Measurements from ENCODE around the gene SAT2.

The SAT2 gene

GRCh38 chr17:7627250-7628121, at the start of gene SAT2:
Gene SAT2, minus strand, starts transcription at chr17:7627821. Its CDS starts 186 bp downstream, at chr17:7627635.
- peak within 1 kb of the TSS; percentile 96 for H3K9ac ChIP-seq (ENCODE audit: low read depth, low read length)
- peak within 1 kb of the TSS; percentile 96 for H3K27ac ChIP-seq (ENCODE audit: low read length)
- peak within 1 kb of the TSS; percentile 80 for H3K4me3 ChIP-seq (ENCODE audit: low read length)

DNA sequence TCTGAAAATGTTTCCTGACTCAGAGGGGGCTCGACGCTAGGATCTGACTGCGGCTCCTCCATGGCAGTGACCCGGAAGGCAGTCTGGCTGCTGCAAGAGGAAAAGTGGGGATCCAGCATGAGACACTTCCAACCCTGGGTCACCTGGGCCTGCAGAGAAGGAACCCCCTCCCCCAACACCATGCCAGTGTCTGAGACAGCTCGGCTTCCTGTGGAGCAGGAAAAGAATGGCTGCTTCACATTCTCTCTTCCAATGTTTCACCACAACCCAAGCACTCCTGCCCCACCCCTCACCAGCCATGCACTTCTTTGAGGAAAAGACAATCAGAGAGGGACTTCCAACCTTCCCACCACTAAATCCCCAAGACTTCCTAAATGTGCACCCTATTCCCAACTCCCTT, 48.9 kb upstream of the SAT2 start:
- H3K27me3 ChIP-seq (ENCODE audit: insufficient read depth, low read length): no peaks in the 10 kb centered on the region
- H3K9ac ChIP-seq (ENCODE audit: low read depth, low read length): peak overlapping the region; percentile 40; the same call in 1 of the 2 replicates
- H3K36me3 ChIP-seq (ENCODE audit: insufficient read depth, low read depth, low read length): peaks cover 43% of the 10 kb centered on the region
- peak overlapping the region; percentile 43; the same call in 1 of the 2 replicates for H3K4me3 ChIP-seq (ENCODE audit: low read length)
- peaks cover 4% of the 10 kb centered on the region; the same call in 1 of the 2 replicates for H3K9me3 ChIP-seq (ENCODE audit: insufficient read depth, low read depth, low read length)
- H3K27ac ChIP-seq (ENCODE audit: low read length): peak overlapping the region; percentile 36
- H3K4me1 ChIP-seq (ENCODE audit: insufficient read depth, low read length): peaks cover 16% of the 10 kb centered on the region

More at GRCh38 chr17:7627250-7628121, at the start of gene SAT2:
- Histone ChIP-seq H3K9me3 (ENCODE audit: insufficient read depth, low read depth, low read length) (no peaks in the 10 kb centered on the region), H3K4me1 (ENCODE audit: insufficient read depth, low read length) (peaks cover 6% of the 10 kb centered on the region; the same call in 1 of the 2 replicates), H3K27me3 (ENCODE audit: insufficient read depth, low read length) (no peaks in the 10 kb centered on the region), H3K36me3 (ENCODE audit: insufficient read depth, low read depth, low read length) (peaks cover 8% of the 10 kb centered on the region; the same call in 1 of the 2 replicates)

- no peak overlapping the region for H3K9ac ChIP-seq (ENCODE audit: low read depth, low read length)
- no peak overlapping the region for H3K4me3 ChIP-seq (ENCODE audit: low read length)
- H3K27me3 ChIP-seq (ENCODE audit: insufficient read depth, low read length): no peaks in the 10 kb centered on the region
- H3K4me1 ChIP-seq (ENCODE audit: insufficient read depth, low read length): peaks cover 16% of the 10 kb centered on the region
- peaks cover 57% of the 10 kb centered on the region for H3K36me3 ChIP-seq (ENCODE audit: insufficient read depth, low read depth, low read length)
- peaks cover 4% of the 10 kb centered on the region; the same call in 1 of the 2 replicates for H3K9me3 ChIP-seq (ENCODE audit: insufficient read depth, low read depth, low read length)
- no peak overlapping the region for H3K27ac ChIP-seq (ENCODE audit: low read length)
Observed at GRCh38 chr17:7674934-7675333, 47.3 kb upstream of the SAT2 start.

GRCh38 chr17:7673239-7673638, 45.6 kb upstream of the SAT2 start:
- H3K4me3 ChIP-seq (ENCODE audit: low read length): no peak overlapping the region
- peaks cover 4% of the 10 kb centered on the region; the same call in 1 of the 2 replicates for H3K9me3 ChIP-seq (ENCODE audit: insufficient read depth, low read depth, low read length)
- H3K4me1 ChIP-seq (ENCODE audit: insufficient read depth, low read length): peaks cover 13% of the 10 kb centered on the region
- no peak overlapping the region for H3K27ac ChIP-seq (ENCODE audit: low read length)
- H3K9ac ChIP-seq (ENCODE audit: low read depth, low read length): no peak overlapping the region
- no peaks in the 10 kb centered on the region for H3K27me3 ChIP-seq (ENCODE audit: insufficient read depth, low read length)
- peaks cover 74% of the 10 kb centered on the region for H3K36me3 ChIP-seq (ENCODE audit: insufficient read depth, low read depth, low read length)

- Histone ChIP-seq H3K9me3 (ENCODE audit: insufficient read depth, low read depth, low read length) (peaks cover 2% of the 10 kb centered on the region; the same call in 1 of the 2 replicates), H3K36me3 (ENCODE audit: insufficient read depth, low read depth, low read length) (peaks cover 71% of the 10 kb centered on the region), H3K9ac (ENCODE audit: low read depth, low read length) (no peak overlapping the region), H3K4me3 (ENCODE audit: low read length) (no peak overlapping the region), H3K4me1 (ENCODE audit: insufficient read depth, low read length) (no peaks in the 10 kb centered on the region), H3K27me3 (ENCODE audit: insufficient read depth, low read length) (no peaks in the 10 kb centered on the region), H3K27ac (ENCODE audit: low read length) (no peak overlapping the region)
Observed at GRCh38 chr17:7668482-7668881, 40.9 kb upstream of the SAT2 start.

GRCh38 chr17:7667656-7668406, 40.2 kb upstream of the SAT2 start:
- Histone ChIP-seq H3K36me3 (ENCODE audit: insufficient read depth, low read depth, low read length) (peaks cover 65% of the 10 kb centered on the region), H3K4me1 (ENCODE audit: insufficient read depth, low read length) (no peaks in the 10 kb centered on the region), H3K27ac (ENCODE audit: low read length) (no peak overlapping the region), H3K9me3 (ENCODE audit: insufficient read depth, low read depth, low read length) (no peaks in the 10 kb centered on the region), H3K27me3 (ENCODE audit: insufficient read depth, low read length) (no peaks in the 10 kb centered on the region), H3K9ac (ENCODE audit: low read depth, low read length) (no peak overlapping the region), H3K4me3 (ENCODE audit: low read length) (no peak overlapping the region)

DNA sequence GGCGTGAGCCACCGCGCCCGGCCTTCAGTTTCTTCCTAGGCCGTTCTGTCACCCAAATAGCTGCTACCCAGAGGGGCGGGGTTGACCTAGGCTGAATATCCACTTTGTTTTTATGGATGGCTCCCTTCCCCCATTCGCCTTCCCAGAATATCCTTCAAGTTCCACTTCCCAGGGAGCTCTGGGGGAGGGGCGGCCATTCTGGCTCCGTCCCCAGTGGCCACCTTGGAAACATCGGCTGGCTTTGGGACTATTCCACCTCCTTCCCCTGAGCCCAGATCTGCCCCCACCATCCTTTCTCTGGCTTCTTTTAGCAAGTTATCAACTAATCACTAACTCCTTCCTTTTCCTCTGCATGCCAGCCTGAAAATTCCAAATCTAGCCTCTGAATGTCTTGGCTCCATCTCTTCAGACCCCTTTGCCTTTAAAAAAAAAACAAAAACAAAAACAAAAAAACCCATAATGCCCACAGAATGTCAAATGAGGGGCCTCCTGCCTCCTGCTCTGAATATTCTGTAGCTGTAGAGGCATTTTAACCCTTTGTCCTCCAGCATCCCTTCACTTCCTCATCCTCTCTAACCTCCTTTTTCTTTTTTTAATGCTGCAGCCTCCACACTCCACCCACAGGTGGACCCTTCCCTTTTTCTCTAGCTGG, 29.5 kb upstream of the SAT2 start:
- 0 out of 2 replicates have a peak, but pooled peaks cover 4% of the 10 kb centered on the region for H3K36me3 ChIP-seq (ENCODE audit: insufficient read depth, low read depth, low read length)
- peaks cover 11% of the 10 kb centered on the region for H3K4me1 ChIP-seq (ENCODE audit: insufficient read depth, low read length)
- H3K27ac ChIP-seq (ENCODE audit: low read length): peak overlapping the region; percentile 91
- H3K9me3 ChIP-seq (ENCODE audit: insufficient read depth, low read depth, low read length): no peaks in the 10 kb centered on the region
- peaks cover 19% of the 10 kb centered on the region for H3K27me3 ChIP-seq (ENCODE audit: insufficient read depth, low read length)
- peak overlapping the region; percentile 71; the same call in 1 of the 2 replicates for H3K9ac ChIP-seq (ENCODE audit: low read depth, low read length)
- peak overlapping the region; percentile 59 for H3K4me3 ChIP-seq (ENCODE audit: low read length)

- 0 out of 2 replicates have a peak, but pooled peaks cover 4% of the 10 kb centered on the region for H3K36me3 ChIP-seq (ENCODE audit: insufficient read depth, low read depth, low read length)
- H3K9ac ChIP-seq (ENCODE audit: low read depth, low read length): no peak overlapping the region
- H3K4me3 ChIP-seq (ENCODE audit: low read length): no peak overlapping the region
- H3K27me3 ChIP-seq (ENCODE audit: insufficient read depth, low read length): peaks cover 32% of the 10 kb centered on the region
- H3K4me1 ChIP-seq (ENCODE audit: insufficient read depth, low read length): peaks cover 11% of the 10 kb centered on the region
- H3K27ac ChIP-seq (ENCODE audit: low read length): no peak overlapping the region
- H3K9me3 ChIP-seq (ENCODE audit: insufficient read depth, low read depth, low read length): no peaks in the 10 kb centered on the region
Observed at GRCh38 chr17:7655541-7655840, 27.9 kb upstream of the SAT2 start.

DNA sequence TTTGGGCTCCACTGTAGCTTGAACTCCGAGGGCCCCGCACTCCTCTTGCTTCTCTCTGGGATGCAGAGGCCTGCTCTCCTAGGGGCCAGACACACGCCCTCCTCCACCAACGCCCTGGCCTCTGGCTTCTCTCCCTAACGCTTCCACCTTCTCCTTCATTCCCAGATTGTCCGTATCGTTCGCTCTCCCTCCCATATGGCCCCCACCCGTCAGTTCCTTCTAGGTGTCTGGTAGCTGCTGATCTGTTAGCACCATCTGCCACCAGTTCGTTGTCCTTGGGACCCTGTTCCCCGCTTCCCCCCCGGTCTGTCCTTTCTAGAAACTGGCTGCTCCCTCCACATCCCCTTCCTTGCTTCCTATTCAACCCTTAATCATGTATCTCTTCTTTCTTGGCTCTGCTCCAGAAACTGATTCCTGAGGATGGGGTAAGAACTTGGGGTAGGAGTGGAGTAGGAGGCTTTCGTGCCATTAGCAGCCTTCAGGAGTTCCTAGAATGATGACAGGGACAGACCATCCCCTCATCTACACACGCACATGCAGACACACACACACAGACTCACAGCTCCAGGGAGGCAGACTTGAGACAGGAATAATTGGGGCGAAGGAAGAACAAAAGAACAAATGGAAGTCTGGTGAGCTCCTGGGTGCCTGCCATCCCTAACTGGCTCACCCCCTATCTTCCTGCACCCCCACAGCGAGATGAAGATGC, 27.4 kb upstream of the SAT2 start:
- 0 out of 2 replicates have a peak, but pooled peaks cover 4% of the 10 kb centered on the region for H3K36me3 ChIP-seq (ENCODE audit: insufficient read depth, low read depth, low read length)
- no peak overlapping the region for H3K4me3 ChIP-seq (ENCODE audit: low read length)
- H3K9me3 ChIP-seq (ENCODE audit: insufficient read depth, low read depth, low read length): no peaks in the 10 kb centered on the region
- peaks cover 34% of the 10 kb centered on the region for H3K27me3 ChIP-seq (ENCODE audit: insufficient read depth, low read length)
- no peak overlapping the region for H3K27ac ChIP-seq (ENCODE audit: low read length)
- no peak overlapping the region for H3K9ac ChIP-seq (ENCODE audit: low read depth, low read length)
- H3K4me1 ChIP-seq (ENCODE audit: insufficient read depth, low read length): peaks cover 11% of the 10 kb centered on the region

DNA sequence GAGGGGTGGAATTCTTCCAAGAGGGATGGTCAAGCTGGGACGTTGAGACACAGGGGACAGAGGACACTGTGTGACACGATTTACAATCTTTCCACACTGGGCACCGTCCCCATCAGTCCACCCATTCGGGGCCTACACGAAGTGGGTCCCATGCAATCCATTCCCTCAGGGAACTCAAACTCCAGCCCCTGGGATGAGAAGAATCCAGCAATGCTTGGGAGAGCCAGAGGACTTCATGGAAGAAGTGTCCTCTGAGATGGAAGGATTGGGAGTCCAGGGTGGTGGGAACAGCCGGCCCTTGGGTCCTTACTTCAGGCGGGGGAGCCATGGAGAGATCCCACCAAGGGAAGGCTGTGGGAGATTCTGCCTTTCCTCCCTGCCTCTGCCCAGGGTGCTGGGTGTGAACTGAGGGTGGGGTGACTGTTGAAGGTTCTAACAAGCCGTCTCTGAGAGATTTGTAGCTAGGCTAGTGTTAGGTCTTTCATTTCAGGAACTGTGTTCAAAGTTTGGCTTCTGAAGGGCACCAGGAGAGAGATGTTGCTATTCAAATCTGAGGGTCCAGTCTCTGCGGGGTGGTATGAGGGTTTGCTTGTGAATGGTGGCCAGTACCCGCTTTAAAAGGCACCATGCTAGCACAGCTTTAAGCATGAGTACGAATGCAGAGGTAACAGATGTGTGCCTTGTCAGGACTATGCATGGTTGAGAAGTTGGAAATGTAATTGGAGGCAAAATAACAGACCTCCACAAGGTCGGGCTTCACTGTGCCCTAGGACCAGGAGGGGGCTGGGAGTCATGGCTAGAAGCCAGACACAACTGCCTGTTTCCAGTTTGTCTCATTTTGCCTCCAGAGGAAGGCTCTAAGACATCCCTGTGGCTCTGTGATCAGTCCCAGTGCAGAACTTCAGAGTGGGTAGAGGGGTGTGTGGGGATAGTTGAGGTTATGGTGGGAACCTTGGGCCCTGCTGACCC, 25.1 kb upstream of the SAT2 start:
- Histone ChIP-seq H3K36me3 (ENCODE audit: insufficient read depth, low read depth, low read length) (0 out of 2 replicates have a peak, but pooled peaks cover 4% of the 10 kb centered on the region), H3K9ac (ENCODE audit: low read depth, low read length) (no peak overlapping the region), H3K27ac (ENCODE audit: low read length) (no peak overlapping the region), H3K4me3 (ENCODE audit: low read length) (peak overlapping the region; percentile 69), H3K4me1 (ENCODE audit: insufficient read depth, low read length) (peaks cover 7% of the 10 kb centered on the region), H3K27me3 (ENCODE audit: insufficient read depth, low read length) (peaks cover 44% of the 10 kb centered on the region), H3K9me3 (ENCODE audit: insufficient read depth, low read depth, low read length) (no peaks in the 10 kb centered on the region)
